Smooth muscle cell (in vitro differentiated cells): Measurements from ENCODE around the gene WWC1. TPM values are rescaled to one million over a fixed set of nuclear protein-coding genes. Genes with fewer than 3 reads are reported as not detected.

Experiments
- DNase-seq: peaks from one replicate; lab custom pipeline; 2025; ENCODE audit not compliant: unreplicated experiment; lab: John Stamatoyannopoulos, UW
- H2AFZ ChIP-seq: fragments of 200-600 bp; sonication (generic); 2 replicates; pipeline ENCODE4 v1.6.0; 2016; ENCODE audit warnings: antibody characterized with exemption, low read depth, mild to moderate bottlenecking
- H3F3A ChIP-seq: fragments of 200-600 bp; sonication (generic); 2 replicates; pipeline ENCODE4 v1.6.0; 2017; ENCODE audit warnings: antibody characterized with exemption, low read depth
- H3K27ac ChIP-seq: fragments of 200-600 bp; sonication (generic); 2 replicates; pipeline ENCODE4 v1.5.1; 2016; ENCODE audit warnings: low read depth, mild to moderate bottlenecking
- H3K27me3 ChIP-seq: fragments of 200-600 bp; sonication (generic); 2 replicates; pipeline ENCODE4 v1.6.1; 2016; ENCODE audit warnings: low read depth, mild to moderate bottlenecking
- H3K36me3 ChIP-seq: fragments of 200-600 bp; sonication (generic); 2 replicates; pipeline ENCODE4 v1.5.1; 2016; ENCODE audit warnings: low read depth
- H3K4me1 ChIP-seq: fragments of 200-600 bp; sonication (generic); 2 replicates; pipeline ENCODE4 v1.5.1; 2016; ENCODE audit warnings: low read depth
- H3K4me2 ChIP-seq: fragments of 200-600 bp; sonication (generic); 2 replicates; pipeline ENCODE4 v1.6.0; 2016; ENCODE audit warnings: mild to moderate bottlenecking
- H3K4me3 ChIP-seq: fragments of 200-600 bp; sonication (generic); 2 replicates; pipeline ENCODE4 v1.5.1; 2016; ENCODE audit warnings: mild to moderate bottlenecking
- H3K79me2 ChIP-seq: fragments of 200-600 bp; sonication (generic); 2 replicates; pipeline ENCODE4 v1.6.0; 2016; ENCODE audit warnings: low read depth, mild to moderate bottlenecking
- H3K9ac ChIP-seq: fragments of 200-600 bp; sonication (generic); 2 replicates; pipeline ENCODE4 v1.6.0; 2016; ENCODE audit warnings: low read depth
- H3K9me3 ChIP-seq: fragments of 200-600 bp; sonication (generic); replicated peaks from 2 replicates; pipeline ENCODE4 v1.5.1; 2016; ENCODE audit warnings: low read depth
- H4K20me1 ChIP-seq: fragments of 200-600 bp; sonication (generic); 2 replicates; pipeline ENCODE4 v1.6.0; 2016; ENCODE audit warnings: low read depth
- CTCF ChIP-seq: fragments of 200-600 bp; sonication (generic); IDR thresholded peaks from 2 replicates; pipeline ENCODE4 v1.5.1; 2017; ENCODE audit warnings: borderline replicate concordance, mild to moderate bottlenecking, antibody characterized with exemption; ENCODE audit not compliant: insufficient read depth, poor library complexity, severe bottlenecking
- WGBS: methylation state at CpG from one replicate; pipeline ENCODE4 v1.1.7; 2016; ENCODE audit warnings: low lambda C conversion rate; 5-methylcytosine and 5-hydroxymethylcytosine counted together
- polyA plus RNA-seq: library from polyadenylated mRNA; unstranded; fragments of >200 nt; fragmentation: Nextera tagmentation; extraction: Ambion mirVana; gene quantifications from 2 replicates; pipeline ENCODE4 v1.2.1, GENCODE V29; 2016
- total RNA-seq: library from RNA; depleted of rRNA; stranded (reverse); fragments of >200 nt; gene quantifications from 2 replicates; pipeline ENCODE4 v1.2.3, GENCODE V29; 2014

Gene WWC1
- total and polyA plus RNA-seq, 2 experiments from 2014 or later: 3.7 to 7.5 TPM

- Histone ChIP-seq H3F3A (no peaks in the 10 kb centered on the region), H3K4me3 (no peak overlapping the region), H2AFZ (no peak overlapping the region), H3K79me2 (no peaks in the 10 kb centered on the region), H3K9ac (no peak overlapping the region), H3K9me3 (no peaks in the 10 kb centered on the region), H3K4me2 (no peak overlapping the region), H3K27me3 (no peaks in the 10 kb centered on the region), H4K20me1 (no peaks in the 10 kb centered on the region), H3K27ac (no peak overlapping the region), H3K4me1 (no peaks in the 10 kb centered on the region), H3K36me3 (no peaks in the 10 kb centered on the region)
- WGBS: 92% methylated on average over 9 of the region's 9 CpGs
- TF ChIP-seq CTCF: no peak
- no peak for DNase-seq
Observed at GRCh38 chr5:168423478-168423877, 132.0 kb downstream of the WWC1 start.

- H3K4me3 ChIP-seq: no peak overlapping the region
- no peaks in the 10 kb centered on the region for H3K36me3 ChIP-seq
- no peak for TF ChIP-seq CTCF
- no peaks in the 10 kb centered on the region for H3F3A ChIP-seq
- H3K79me2 ChIP-seq: no peaks in the 10 kb centered on the region
- H4K20me1 ChIP-seq: no peaks in the 10 kb centered on the region
- peak overlapping the region; percentile 26 for H3K4me2 ChIP-seq
- H3K27ac ChIP-seq: no peak overlapping the region
- H3K4me1 ChIP-seq: no peaks in the 10 kb centered on the region
- no peak for DNase-seq
- no peak overlapping the region for H3K9ac ChIP-seq
- H3K27me3 ChIP-seq: no peaks in the 10 kb centered on the region
- H3K9me3 ChIP-seq: no peaks in the 10 kb centered on the region
- H2AFZ ChIP-seq: no peak overlapping the region
- WGBS: 95% methylated on average over 4 of the region's 4 CpGs
Observed at GRCh38 chr5:168423971-168424370, 132.5 kb downstream of the WWC1 start.

GRCh38 chr5:168424594-168425323 is 133.3 kb downstream of the WWC1 start:
- Histone ChIP-seq H3K9ac (no peak overlapping the region), H2AFZ (no peak overlapping the region), H3K4me3 (no peak overlapping the region), H3K36me3 (no peaks in the 10 kb centered on the region), H3K27me3 (no peaks in the 10 kb centered on the region), H3K9me3 (no peaks in the 10 kb centered on the region), H3K27ac (no peak overlapping the region), H4K20me1 (no peaks in the 10 kb centered on the region), H3K4me2 (peak overlapping the region; percentile 26), H3F3A (no peaks in the 10 kb centered on the region), H3K4me1 (no peaks in the 10 kb centered on the region), H3K79me2 (no peaks in the 10 kb centered on the region)
- no peak for DNase-seq
- WGBS: 72% methylated on average over 3 of the region's 3 CpGs
- TF ChIP-seq CTCF: no peak
